NT2/D1 (cell line): Measurements from ENCODE around the gene LOXL1.

Experiments
- DNase-seq: peaks from one replicate; pipeline ENCODE4 v3.0.0-alpha.2; 2011; ENCODE audit warnings: low read depth, low spot score
- H3K27me3 ChIP-seq: 2 replicates; pipeline ENCODE4 v1.6.0; 2011; ENCODE audit warnings: mild to moderate bottlenecking; ENCODE audit not compliant: insufficient read length, insufficient read depth
- H3K36me3 ChIP-seq: 2 replicates; pipeline ENCODE4 v1.6.1; 2011; ENCODE audit warnings: mild to moderate bottlenecking, low read length, mixed read lengths; ENCODE audit not compliant: insufficient read depth, insufficient read length
- H3K4me1 ChIP-seq: 2 replicates; pipeline ENCODE4 v1.5.1; 2011; ENCODE audit not compliant: insufficient read depth, insufficient read length
- H3K4me3 ChIP-seq: 2 replicates; pipeline ENCODE4 v1.5.1; 2011; ENCODE audit warnings: low read depth; ENCODE audit not compliant: insufficient read length
- H3K9ac ChIP-seq: 2 replicates; pipeline ENCODE4 v1.6.0; 2011; ENCODE audit warnings: low read depth; ENCODE audit not compliant: insufficient read length
- H3K9me3 ChIP-seq: 2 replicates; pipeline ENCODE4 v1.5.1; 2011; ENCODE audit warnings: mild to moderate bottlenecking, low read length; ENCODE audit not compliant: insufficient read depth
- SUZ12 ChIP-seq: IDR thresholded peaks from 2 replicates; pipeline ENCODE4 v1.6.1; 2011; ENCODE audit not compliant: insufficient read length, insufficient read depth; ENCODE audit errors: extremely low read depth
- YY1 ChIP-seq: IDR thresholded peaks from 2 replicates; pipeline ENCODE4 v1.6.1; 2011; ENCODE audit not compliant: insufficient read length, insufficient read depth
- ZNF274 ChIP-seq: IDR thresholded peaks from 2 replicates; pipeline ENCODE4 v1.6.1; 2011; ENCODE audit warnings: mild to moderate bottlenecking, low read depth, low read length

LOXL1 gene

DNA sequence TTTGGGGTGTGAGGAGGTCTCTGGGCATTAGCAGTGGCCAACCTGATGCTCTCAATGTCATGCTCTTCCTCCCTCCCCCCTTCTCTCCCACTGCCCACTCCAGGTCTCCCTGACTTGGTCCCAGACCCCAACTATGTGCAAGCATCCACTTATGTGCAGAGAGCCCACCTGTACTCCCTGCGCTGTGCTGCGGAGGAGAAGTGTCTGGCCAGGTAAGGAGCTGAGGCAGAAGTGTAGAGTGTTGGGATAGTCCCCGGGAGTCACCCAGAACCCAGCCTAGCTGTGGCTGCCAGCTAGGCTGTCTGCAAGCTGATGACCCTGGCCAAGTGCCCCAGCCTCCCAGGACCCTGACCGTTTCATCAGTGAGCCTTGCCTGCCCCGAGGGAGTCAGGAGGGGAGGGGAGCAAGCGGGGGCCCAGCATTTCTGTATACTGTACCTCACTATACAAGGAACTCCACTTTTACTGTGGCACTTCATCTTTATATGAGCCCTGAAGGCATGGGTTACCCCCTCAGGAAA lies 16.5 kb downstream of the LOXL1 start:
- TF ChIP-seq SUZ12 (no peak), ZNF274 (no peak), YY1 (no peak)
- Histone ChIP-seq H3K9me3 (no peaks in the 10 kb centered on the region), H3K27me3 (no peaks in the 10 kb centered on the region), H3K9ac (no peak overlapping the region), H3K4me1 (peaks cover 11% of the 10 kb centered on the region), H3K4me3 (no peak overlapping the region), H3K36me3 (peaks cover 37% of the 10 kb centered on the region)
- no peak for DNase-seq

GRCh38 chr15:73944161-73945129 lies 18.2 kb downstream of the LOXL1 start:
- peaks cover 8% of the 10 kb centered on the region for H3K4me1 ChIP-seq
- no peak for TF ChIP-seq YY1
- no peak for TF ChIP-seq SUZ12
- TF ChIP-seq ZNF274, result no peak
- H3K27me3 ChIP-seq, result no peaks in the 10 kb centered on the region
- H3K9me3 ChIP-seq, result no peaks in the 10 kb centered on the region
- no peak overlapping the region for H3K9ac ChIP-seq
- no peak overlapping the region for H3K4me3 ChIP-seq
- peaks cover 49% of the 10 kb centered on the region for H3K36me3 ChIP-seq
- no peak for DNase-seq

GRCh38 chr15:73945130-73945508 lies 18.9 kb downstream of the LOXL1 start:
- Histone ChIP-seq H3K9ac (no peak overlapping the region), H3K4me3 (no peak overlapping the region), H3K4me1 (peaks cover 8% of the 10 kb centered on the region), H3K9me3 (no peaks in the 10 kb centered on the region), H3K36me3 (peaks cover 54% of the 10 kb centered on the region), H3K27me3 (no peaks in the 10 kb centered on the region)
- no peak for DNase-seq
- TF ChIP-seq ZNF274 (no peak), YY1 (no peak), SUZ12 (no peak)

DNA sequence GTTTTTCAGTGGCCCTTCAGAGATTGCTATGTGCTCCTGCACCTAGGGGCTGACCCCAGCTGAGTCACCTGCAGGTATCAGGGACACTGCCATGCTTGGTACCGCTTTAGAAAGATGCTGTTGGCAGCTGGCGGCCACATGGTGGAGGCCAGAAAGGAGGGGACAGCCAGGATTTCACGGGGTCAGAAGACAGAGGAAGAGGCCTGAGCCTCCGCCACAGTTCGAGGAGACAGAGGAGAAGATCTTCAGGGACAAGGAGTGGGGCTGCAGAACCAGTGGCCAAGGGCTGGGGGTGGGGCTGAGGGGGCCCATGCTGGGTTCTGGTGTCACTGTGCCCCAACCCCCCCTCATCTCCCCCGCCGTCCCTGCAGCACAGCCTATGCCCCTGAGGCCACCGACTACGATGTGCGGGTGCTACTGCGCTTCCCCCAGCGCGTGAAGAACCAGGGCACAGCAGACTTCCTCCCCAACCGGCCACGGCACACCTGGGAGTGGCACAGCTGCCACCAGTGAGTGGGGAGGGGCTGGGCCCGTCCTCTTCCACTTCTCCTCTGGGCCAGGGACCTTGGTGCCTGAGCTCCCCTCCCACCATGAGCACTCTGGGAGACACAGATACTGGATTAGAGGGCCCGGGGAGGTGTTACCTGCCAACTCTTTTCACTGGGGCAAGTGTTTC lies 19.9 kb downstream of the LOXL1 start:
- H3K9me3 ChIP-seq, result no peaks in the 10 kb centered on the region
- no peak for DNase-seq
- H3K4me3 ChIP-seq, result no peak overlapping the region
- H3K36me3 ChIP-seq, result peaks cover 59% of the 10 kb centered on the region
- peaks cover 10% of the 10 kb centered on the region for H3K4me1 ChIP-seq
- H3K9ac ChIP-seq, result no peak overlapping the region
- TF ChIP-seq SUZ12, result no peak
- TF ChIP-seq ZNF274, result no peak
- TF ChIP-seq YY1, result no peak
- H3K27me3 ChIP-seq, result no peaks in the 10 kb centered on the region

DNA sequence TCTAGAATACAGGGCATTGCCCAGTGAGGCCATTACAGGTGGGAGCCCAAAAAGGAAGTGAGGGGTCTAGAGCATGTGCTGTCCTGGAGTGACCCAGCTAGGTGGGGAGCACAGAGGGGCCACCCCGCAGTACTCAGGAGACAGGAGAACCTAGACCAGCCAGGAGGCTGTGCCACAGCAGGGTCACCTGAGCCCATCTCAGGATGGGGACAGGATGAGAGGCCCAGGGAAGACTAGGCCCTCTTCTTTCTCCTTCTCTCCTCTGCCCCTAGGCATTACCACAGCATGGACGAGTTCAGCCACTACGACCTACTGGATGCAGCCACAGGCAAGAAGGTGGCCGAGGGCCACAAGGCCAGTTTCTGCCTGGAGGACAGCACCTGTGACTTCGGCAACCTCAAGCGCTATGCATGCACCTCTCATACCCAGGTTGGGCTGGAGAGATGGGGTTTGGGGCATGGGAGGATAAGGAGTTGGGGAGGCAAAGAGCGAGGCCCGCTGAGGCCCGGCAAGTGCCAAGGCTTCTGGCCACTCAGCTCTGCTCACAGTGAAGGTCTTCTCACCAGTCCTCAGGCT lies 20.6 kb downstream of the LOXL1 start:
- peaks cover 60% of the 10 kb centered on the region for H3K36me3 ChIP-seq
- no peak overlapping the region for H3K9ac ChIP-seq
- H3K4me1 ChIP-seq, result peaks cover 16% of the 10 kb centered on the region
- H3K4me3 ChIP-seq, result no peak overlapping the region
- TF ChIP-seq YY1 (no peak), SUZ12 (no peak), ZNF274 (no peak)
- no peak for DNase-seq
- no peaks in the 10 kb centered on the region for H3K27me3 ChIP-seq
- H3K9me3 ChIP-seq, result no peaks in the 10 kb centered on the region

DNA sequence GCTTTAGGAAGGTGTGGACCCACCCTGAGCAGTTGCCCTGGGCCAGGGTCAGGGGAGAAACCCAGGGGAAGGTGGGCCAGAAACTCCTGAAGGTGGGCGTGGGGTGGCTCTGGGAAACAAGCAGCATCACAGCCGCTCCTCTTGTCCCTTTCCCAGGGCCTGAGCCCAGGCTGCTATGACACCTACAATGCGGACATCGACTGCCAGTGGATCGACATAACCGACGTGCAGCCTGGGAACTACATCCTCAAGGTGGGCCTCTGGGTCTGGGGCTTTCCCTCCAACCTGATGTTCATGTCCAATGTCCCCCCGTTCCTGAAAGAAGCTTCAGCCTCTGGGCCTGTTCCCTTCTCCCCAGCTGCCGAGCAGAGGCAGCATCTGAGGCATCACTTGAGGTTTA lies 21.4 kb downstream of the LOXL1 start:
- no peak for TF ChIP-seq ZNF274
- Histone ChIP-seq H3K27me3 (no peaks in the 10 kb centered on the region), H3K9me3 (no peaks in the 10 kb centered on the region), H3K36me3 (peaks cover 67% of the 10 kb centered on the region), H3K4me3 (no peak overlapping the region), H3K4me1 (peaks cover 20% of the 10 kb centered on the region), H3K9ac (no peak overlapping the region)
- DNase-seq, result no peak

GRCh38 chr15:73948396-73948795 lies 22.1 kb downstream of the LOXL1 start:
- Histone ChIP-seq H3K27me3 (no peaks in the 10 kb centered on the region), H3K9me3 (no peaks in the 10 kb centered on the region), H3K36me3 (peaks cover 67% of the 10 kb centered on the region), H3K4me1 (peaks cover 27% of the 10 kb centered on the region), H3K9ac (no peak overlapping the region), H3K4me3 (no peak overlapping the region)
- TF ChIP-seq YY1 (no peak), ZNF274 (no peak)
- no peak for DNase-seq
